HG03196 (cell line): ENCODE data around the gene PAEP.
"Not testable (repeated sequence)": the region's sequence is repeated elsewhere in the genome, so short reads cannot be mapped to it uniquely, and the experiment has no call there.

Experiments
- ATAC-seq: cut with Tn5 transposase; IDR thresholded peaks from one replicate; pipeline ENCODE4 v1.9.1; 2021; ENCODE audit not compliant: unreplicated experiment

The PAEP gene

DNA sequence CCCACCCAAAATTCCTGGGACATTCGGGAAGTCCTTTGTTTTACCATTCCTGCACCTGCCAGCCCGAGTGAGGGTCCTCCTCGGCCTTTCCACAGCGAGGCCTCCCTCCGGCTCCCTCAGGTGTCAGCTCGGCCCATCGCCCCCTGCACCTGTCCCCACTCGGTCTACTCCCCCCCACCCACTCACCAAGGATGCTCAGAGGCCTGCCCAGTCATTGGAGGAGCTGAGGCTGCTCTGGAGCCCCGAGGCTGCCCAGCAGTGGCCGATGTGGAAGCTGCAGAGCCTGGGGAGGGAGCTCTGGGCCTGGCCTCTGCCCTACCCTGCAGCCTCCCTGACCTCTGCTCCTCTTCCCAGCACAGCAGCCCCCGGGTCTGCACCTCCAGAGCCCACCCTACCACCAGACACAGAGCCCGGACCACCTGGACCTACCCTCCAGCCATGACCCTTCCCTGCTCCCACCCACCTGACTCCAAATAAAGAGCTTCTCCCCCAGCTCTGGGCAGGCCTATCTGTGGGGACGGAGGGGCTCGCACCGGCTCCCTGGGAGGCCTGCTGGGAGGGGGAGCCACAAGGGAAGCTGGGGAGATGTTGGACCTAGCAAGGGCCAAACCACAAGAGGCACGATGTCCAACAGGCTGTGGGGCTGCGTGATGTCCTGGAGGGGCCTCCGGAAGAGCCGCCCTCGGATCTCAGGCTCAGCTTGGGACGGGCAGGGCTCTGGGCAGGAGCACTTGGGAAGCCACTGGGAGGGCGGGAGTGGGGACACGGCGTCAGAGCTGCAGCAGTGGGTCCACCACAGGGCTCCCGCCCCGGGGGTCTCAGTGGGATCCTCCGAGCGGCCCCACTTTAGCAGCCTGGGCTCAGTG, 11.8 kb upstream of the PAEP start:
- ATAC-seq = not testable (repeated sequence)

- no peak for ATAC-seq
Measured at GRCh38 chr9:135550344-135550918, 11.1 kb upstream of the PAEP start.

GRCh38 chr9:135551031-135551430, 10.5 kb upstream of the PAEP start:
- no peak for ATAC-seq

- ATAC-seq = no peak
Measured at GRCh38 chr9:135551456-135551855, 10.1 kb upstream of the PAEP start.

GRCh38 chr9:135552021-135552697, 9.4 kb upstream of the PAEP start:
- no peak for ATAC-seq

DNA sequence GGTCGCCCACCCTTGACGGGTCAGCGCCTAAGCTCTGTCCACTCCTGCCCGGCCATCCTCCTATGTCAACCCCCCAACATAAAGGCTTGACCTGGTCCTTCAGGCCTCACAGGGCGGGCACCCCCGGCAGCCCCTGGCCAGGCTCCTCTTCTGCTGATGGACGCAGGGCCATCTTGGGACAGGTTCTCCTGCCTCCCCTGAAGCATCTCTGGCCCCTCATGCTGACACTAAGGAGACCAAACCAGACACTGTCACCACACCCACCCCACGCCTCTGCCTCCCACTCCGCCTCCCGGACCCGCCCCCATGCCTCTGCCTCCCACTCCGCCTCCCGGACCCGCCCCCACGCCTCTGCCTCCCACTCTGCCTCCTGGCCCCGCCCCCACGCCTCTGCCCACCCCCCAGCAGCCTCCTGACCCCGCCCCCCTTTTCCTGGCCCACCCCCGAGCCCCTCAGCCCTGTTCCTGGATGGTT, 8.8 kb upstream of the PAEP start:
- ATAC-seq = no peak

DNA sequence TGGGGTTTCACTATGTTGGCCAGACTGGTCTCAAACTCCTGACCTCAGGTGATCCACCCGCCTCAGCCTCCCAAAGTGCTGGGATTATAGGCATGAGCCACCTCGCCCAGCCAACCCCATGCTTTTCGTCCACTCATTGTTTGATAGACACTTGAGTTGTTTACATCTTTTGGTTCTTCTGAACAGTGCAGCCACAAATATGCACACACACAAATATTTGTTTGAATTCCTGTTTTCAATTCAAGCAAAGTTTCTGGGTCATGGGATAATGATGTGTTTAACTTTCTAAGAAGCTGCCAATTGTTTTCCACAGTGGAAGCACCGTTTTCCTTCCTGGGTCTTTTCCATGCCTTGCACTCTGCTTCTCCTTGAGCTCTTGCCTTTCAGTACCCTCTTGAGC, 6.8 kb upstream of the PAEP start:
- ATAC-seq = no peak

DNA sequence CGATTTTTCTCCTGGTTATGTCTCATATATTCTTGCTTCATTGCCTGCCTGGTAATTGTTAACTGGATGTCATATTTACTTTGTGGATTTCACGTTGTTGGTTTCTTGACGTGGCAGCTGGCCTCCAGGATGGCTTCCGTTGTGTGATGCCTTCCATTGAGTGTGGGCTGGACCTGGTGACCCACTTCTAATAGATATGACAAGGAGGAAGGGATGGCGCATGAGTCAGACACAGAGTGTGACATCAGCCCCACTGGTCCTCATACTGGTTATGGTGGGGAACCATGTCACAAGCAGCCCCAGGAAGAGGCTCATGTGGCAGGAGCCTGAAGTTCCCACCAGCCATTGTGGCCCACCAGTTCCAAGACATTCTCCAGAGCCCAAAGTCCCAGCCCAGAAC, 6.4 kb upstream of the PAEP start:
- ATAC-seq = no peak

GRCh38 chr9:135555910-135556309, 5.6 kb upstream of the PAEP start:
- ATAC-seq = no peak

DNA sequence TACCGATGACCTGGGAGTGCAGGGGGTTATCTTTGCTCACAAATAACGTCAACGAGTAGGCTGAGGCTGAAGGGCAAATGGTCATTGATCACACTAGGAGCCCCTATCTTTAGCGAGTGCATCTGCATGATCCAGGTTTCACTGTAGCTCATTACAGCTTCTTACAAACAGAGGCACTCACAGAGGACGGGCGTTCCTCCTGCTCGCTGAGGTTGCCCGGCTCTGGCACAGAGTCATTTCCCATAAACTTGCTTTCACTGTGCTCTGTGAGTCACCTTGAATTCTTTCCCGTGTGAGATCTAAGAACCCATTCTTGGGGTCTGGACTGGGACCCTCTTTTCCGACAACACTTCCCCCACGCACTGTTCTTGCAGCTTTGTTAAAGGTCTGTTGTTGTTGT, 1.9 kb upstream of the PAEP start:
- no peak for ATAC-seq

DNA sequence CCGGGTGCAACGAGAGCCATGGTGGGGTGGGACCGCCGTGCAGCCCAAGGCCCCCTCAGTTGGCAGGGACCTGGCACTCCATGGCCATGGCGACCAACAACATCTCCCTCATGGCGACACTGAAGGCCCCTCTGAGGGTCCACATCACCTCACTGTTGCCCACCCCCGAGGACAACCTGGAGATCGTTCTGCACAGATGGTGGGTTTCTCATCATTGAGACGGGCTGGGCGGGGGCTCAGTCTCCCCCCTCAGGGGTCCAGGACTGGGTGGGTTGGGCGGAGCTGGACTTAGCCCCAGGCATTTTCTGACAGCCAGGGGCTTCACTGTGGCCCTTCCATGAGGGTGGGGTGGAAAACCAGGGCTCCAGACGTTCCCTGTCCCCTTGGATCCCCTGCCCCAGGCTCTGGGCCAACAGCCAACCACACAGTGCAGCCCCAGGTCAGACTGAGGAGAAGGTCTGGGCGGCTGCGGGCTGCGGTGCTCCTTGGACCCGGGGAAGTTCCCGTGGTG, 734 bp downstream of the PAEP start:
- ATAC-seq = no peak

DNA sequence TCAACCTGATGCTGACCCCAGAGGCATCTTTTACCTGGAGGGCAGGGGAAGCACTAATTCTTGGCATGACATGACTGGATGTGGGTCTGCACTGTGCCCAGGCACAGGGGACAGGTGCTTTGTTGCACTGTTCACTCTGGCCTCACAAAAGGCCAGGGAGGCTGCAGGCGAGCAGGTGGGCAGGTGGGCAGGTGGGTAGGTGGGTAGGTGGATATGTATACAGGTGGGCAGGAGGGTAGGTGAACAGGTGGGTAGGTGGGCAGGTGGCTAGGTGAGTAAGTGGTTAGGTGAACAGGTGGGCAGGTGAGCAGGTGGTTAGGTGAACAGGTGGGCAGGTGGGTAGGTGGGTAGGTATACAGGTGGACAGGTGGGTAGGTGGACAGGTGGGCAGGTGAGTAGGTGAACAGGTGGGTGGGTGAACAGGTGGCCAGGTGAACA, 1.5 kb downstream of the PAEP start:
- ATAC-seq = no peak

DNA sequence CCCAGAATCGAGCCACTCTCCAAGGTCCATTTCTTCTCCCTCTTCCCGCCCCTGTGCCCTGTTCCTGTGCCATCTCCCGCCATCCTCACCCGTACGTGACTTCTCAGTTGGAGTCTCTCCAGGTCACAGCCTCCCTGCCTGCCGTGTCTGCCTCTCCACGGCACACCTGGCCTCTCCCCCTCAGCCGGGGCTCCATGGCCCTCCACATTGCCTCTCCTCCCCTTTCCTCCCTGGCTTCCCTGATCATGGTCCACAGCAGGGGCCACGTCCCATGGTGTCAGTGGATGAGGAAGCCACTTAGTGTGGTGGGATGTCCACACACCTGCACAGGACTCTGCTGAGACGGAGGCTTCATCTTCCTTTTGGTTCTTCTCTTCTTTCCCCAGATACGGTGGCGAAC, 2.3 kb downstream of the PAEP start:
- ATAC-seq = no peak

DNA sequence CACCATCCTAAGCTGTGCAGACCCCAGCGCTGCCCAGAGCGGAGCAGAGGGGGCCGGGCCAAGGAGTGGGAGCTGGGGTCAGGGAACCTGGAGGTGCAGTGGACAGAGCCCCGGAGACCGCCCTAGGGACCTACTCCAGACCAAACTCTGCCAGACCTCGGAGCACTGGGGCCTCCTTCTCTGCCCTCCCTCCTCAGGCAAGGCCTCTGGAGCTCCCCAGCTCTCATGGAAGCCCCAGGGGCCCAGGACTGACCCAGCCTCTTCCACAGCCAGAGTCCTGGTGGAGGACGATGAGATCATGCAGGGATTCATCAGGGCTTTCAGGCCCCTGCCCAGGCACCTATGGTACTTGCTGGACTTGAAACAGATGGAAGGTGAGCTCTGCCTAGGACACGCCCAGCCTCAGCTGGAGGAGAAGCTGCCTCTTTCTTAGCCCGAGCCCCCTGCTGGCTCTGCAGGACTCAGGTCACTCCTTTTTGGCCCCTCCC, 3.6 kb downstream of the PAEP start:
- ATAC-seq = no peak

DNA sequence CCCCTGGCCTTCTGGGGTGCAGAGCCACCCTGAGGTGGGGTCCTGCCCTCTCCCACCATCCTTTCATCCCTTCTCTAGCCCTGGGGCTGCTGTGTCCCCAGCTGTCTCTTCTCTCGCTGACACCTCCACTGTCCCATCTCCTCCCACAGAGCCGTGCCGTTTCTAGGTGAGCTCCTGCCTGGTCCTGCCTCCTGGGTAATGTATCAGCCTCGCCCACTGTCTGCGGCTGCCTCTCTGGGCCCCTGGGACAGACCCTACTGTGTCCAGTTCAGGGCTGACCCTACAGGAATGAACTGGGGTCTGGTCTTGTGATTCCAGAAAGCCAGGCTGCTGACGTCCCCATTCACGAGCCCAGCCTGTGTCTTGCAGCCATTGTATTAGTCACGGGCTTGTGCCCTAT, 4.1 kb downstream of the PAEP start:
- ATAC-seq = no peak

DNA sequence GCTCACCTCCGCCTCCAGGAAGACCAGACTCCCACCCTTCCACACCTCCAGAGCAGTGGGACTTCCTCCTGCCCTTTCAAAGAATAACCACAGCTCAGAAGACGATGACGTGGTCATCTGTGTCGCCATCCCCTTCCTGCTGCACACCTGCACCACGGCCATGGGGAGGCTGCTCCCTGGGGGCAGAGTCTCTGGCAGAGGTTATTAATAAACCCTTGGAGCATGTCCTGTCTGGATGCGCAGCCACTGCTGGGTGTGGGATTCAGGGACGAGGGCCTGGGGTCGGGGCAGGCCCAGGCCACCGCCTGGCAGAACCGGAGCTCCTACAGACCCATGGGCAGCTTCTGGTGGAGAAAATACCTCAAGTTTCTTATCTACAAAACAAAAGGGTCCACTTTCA, 5.0 kb downstream of the PAEP start:
- no peak for ATAC-seq

DNA sequence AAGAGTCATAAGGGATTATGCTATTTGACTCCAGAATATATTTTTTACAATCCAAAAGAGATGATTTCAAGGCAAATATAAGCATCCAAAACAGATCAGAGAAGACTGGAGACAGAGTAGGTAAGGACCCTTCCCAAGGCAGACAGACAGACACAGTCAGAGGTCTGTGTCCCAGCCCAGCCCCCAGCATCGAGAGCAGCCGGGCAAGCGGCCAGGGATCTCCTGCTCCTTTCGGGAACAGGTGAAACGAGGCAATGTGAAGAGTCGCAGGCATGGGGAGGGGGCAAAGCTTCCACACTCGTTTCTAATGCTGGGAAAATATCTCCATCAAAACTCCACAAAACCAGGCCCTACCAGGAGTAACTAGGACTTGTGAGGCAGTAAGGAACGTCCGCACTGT, 5.8 kb downstream of the PAEP start:
- no peak for ATAC-seq

GRCh38 chr9:135568026-135568425, 6.5 kb downstream of the PAEP start:
- ATAC-seq = no peak

GRCh38 chr9:135570456-135570855, 8.9 kb downstream of the PAEP start:
- no peak for ATAC-seq

GRCh38 chr9:135572233-135572632, 10.7 kb downstream of the PAEP start:
- ATAC-seq = no peak

- no peak for ATAC-seq
Measured at GRCh38 chr9:135573124-135573523, 11.6 kb downstream of the PAEP start.

DNA sequence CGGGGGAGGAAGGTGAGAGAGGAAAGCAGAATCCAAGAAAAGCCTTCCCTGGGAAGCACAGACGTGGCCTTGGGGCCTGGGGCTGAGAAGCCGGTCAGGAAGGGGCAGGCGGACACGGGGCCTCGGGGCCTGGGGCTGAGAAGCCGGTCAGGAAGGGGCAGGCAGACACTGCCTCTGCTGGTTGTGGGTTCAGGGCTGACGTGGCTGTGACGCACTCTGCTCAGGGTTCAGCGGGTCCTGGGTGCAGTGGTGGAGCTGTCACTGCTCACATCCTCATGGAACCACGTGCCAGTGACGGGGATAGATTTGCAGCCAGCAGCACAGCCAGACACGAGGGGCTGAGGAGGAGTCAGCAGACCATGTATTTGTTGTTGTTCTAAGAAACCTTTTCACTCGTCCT, 12.8 kb downstream of the PAEP start:
- ATAC-seq = no peak
